Neural cell (in vitro differentiated cells): Measurements from ENCODE around the gene CMAS.

Source experiments
- EZH2 ChIP-seq: fragments of 200-600, 300-800 bp; shearing (Covaris generic), sonication (generic); IDR thresholded peaks from 2 replicates; pipeline ENCODE4 v1.6.1; 2014; ENCODE audit warnings: antibody characterized with exemption, low read length, borderline replicate concordance, mild to moderate bottlenecking; ENCODE audit not compliant: insufficient read depth, poor library complexity, severe bottlenecking
- POLR2AphosphoS5 ChIP-seq: IDR thresholded peaks from 2 replicates; pipeline ENCODE4 v1.6.1; 2012
- TF ChIP-seq, protein P1 (sequence below): fragments of 450-650 bp; IDR thresholded peaks from 2 replicates; pipeline ENCODE4 v1.5.1; 2014; ENCODE audit warnings: antibody characterized with exemption, mild to moderate bottlenecking, moderate library complexity; ENCODE audit not compliant: poor library complexity, severe bottlenecking

DNA sequence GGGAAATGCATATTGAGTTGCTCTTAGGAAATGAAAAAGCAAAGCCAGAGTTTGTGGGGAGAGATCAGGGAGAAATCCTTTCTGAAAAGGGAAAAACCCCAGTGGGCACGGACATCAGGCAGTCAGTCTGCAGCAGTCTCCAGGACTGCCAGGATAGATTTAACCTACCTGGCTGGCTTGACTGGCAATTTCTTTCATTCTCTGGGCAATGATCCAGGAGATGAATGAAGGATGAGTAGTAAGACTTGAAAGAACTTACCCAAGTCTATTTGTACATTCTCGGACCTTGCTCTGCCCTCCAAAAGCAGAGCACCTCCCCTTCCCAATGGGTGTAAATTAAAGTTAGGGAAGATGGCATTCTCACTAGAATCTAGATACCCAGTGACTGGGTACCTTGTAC lies 42.9 kb downstream of the CMAS start:
- TF ChIP-seq, protein P1, sequence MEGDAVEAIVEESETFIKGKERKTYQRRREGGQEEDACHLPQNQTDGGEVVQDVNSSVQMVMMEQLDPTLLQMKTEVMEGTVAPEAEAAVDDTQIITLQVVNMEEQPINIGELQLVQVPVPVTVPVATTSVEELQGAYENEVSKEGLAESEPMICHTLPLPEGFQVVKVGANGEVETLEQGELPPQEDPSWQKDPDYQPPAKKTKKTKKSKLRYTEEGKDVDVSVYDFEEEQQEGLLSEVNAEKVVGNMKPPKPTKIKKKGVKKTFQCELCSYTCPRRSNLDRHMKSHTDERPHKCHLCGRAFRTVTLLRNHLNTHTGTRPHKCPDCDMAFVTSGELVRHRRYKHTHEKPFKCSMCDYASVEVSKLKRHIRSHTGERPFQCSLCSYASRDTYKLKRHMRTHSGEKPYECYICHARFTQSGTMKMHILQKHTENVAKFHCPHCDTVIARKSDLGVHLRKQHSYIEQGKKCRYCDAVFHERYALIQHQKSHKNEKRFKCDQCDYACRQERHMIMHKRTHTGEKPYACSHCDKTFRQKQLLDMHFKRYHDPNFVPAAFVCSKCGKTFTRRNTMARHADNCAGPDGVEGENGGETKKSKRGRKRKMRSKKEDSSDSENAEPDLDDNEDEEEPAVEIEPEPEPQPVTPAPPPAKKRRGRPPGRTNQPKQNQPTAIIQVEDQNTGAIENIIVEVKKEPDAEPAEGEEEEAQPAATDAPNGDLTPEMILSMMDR = no peak
- no peak for TF ChIP-seq POLR2AphosphoS5
- TF ChIP-seq EZH2 = no peak
